Activated CD8-positive, alpha-beta memory T cell treated with anti-CD3 and anti-CD28 coated beads for 48 hours (primary cell): ENCODE data around the gene C5AR2.
"Not testable (repeated sequence)": the region's sequence is repeated elsewhere in the genome, so short reads cannot be mapped to it uniquely, and the experiment has no call there.

Experiments
- DNase-seq, 3 experiments: peaks; one replicate each; pipeline ENCODE4 v3.0.0-alpha.2; 2020; ENCODE audit warnings: low read depth in 2 of 3, low spot score in 2 of 3

C5AR2 gene

GRCh38 chr19:47358936-47359335 is 27.0 kb downstream of the C5AR2 start:
- no peak for DNase-seq

DNA sequence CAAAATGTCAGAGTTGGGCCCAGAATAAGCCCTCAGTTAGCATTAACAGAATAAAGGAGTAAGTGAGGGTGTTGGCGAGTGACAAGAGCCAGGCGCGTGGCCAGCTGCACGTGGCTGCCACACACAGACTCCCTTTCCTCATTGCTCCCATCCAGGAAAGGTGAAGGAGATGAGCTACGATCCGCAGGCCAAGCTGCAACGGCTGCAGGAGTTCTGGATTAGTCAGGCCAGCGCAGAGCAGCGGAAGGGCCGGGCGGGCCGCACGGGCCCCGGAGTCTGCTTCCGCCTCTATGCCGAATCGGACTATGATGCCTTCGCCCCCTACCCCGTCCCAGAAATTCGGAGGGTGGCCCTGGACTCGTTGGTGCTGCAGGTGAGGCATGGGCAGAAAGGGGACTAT is 30.3 kb downstream of the C5AR2 start:
- no peak for DNase-seq

DNA sequence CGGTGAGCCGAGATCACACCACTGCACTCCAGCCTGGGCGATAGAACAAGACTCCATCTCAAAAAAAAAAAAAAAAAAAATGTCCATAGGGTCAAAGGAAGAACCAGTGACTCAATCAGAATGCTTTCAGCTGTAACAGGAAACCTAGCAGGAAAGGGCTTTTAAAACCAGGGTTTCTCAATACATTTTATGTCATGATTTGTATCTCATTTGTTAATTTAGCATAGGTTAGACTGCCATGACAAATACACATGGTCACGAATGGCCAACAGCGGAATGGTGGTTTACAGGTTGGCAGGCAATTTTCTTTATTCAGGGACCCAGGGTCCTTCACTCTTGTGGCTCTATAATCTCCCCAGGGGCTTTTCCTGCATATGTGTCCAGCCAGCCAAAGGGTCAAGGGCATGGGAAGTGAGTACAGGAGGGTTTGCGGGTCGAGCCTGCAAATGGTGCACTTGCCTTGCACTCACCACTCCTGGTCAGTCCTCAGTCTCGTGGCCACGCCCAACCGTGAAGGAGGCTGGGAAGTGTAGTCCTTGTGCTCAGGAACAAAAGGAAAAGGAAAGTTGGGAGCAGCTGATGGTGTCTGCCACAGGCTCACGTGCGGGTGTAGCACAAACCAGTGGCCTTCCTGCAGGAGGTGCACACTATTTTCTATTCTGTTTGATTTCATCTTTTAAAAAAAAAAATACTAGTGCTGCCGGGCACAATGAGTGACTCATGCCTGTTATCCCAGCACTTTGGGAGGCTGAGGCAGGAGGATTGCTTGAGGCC is 32.0 kb downstream of the C5AR2 start:
- no peak for DNase-seq

DNA sequence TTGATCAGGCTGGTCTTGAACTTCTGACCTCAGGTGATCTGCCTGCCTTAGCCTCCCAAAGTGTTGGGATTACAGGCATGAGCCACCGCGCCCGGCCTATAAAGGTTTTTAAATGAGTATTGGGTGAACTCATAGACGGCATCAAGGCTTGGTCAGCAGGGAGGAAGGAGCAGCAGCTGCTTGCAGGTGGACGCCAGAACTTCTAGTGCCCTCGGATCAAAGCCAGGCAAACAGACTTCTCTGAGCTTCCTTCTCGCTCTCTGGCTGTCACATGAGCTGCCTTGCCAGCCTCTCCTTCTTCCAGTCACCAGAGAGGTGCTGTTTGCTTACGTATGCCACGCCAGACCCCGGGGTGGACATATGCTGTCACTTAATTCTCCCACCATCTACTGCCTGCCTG is 33.5 kb downstream of the C5AR2 start:
- DNase-seq, result not testable (repeated sequence)

DNA sequence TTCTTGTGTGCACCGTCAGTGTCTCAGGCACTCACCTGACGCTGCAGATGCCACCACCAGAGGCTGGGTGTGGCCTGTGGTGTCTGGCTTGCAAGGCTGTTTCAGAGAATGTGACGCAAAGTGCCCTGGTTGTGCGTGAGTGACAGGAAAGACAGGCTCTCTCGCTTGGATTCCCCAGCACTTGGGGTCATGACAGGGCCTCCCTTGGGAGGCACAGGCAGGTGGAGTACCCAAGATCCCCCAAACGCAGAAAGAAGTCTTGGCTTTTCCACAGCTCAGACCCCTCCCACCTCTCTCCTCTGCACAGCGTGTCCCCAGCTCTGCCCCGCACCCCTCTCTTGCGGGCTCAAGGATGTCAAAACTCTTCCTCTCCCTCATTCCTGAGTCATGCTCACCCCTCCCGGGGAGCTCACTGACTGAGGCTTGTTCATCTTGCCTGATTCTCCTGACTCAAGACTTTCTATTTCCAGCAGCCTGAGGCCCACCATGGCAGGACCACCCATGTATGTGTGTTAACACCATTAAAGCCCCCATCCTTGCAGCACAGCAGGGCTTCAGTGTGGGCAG is 38.2 kb downstream of the C5AR2 start:
- no peak for DNase-seq

DNA sequence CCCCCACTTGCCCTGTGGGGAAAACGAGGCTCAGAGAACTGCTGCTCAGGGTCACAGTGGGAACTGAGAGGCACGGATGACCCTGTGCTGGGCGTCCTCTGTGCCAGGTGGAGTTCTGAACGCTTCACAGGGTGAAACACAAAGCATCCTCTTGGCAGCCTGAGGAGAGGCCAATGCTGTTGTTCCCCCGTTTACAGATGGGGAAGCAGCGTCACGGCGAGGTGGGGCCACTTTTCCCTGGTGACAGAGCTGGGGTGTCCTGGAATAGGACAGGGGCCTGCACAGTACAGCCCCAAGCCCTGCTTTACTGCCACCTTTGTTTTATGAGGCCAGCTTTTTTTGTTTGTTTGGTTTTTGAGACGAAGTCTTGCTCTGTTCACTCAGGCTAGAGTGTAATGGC is 39.3 kb downstream of the C5AR2 start:
- no peak for DNase-seq

DNA sequence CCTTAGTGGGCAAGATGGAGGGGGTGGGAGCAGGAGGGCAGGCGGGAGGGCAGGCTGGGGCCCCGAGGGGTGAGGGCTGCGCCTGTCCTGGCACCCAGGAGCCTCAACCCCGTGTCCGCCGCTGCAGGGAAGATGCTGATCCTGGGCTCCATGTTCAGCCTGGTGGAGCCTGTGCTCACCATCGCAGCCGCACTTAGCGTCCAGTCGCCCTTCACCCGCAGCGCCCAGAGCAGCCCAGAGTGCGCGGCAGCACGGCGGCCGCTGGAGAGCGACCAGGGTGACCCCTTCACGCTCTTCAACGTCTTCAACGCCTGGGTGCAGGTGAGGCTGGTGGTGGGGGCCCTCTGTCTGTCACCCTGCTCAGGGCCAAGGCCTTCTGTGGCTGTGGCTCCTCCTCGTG is 40.6 kb downstream of the C5AR2 start:
- DNase-seq, result no peak

DNA sequence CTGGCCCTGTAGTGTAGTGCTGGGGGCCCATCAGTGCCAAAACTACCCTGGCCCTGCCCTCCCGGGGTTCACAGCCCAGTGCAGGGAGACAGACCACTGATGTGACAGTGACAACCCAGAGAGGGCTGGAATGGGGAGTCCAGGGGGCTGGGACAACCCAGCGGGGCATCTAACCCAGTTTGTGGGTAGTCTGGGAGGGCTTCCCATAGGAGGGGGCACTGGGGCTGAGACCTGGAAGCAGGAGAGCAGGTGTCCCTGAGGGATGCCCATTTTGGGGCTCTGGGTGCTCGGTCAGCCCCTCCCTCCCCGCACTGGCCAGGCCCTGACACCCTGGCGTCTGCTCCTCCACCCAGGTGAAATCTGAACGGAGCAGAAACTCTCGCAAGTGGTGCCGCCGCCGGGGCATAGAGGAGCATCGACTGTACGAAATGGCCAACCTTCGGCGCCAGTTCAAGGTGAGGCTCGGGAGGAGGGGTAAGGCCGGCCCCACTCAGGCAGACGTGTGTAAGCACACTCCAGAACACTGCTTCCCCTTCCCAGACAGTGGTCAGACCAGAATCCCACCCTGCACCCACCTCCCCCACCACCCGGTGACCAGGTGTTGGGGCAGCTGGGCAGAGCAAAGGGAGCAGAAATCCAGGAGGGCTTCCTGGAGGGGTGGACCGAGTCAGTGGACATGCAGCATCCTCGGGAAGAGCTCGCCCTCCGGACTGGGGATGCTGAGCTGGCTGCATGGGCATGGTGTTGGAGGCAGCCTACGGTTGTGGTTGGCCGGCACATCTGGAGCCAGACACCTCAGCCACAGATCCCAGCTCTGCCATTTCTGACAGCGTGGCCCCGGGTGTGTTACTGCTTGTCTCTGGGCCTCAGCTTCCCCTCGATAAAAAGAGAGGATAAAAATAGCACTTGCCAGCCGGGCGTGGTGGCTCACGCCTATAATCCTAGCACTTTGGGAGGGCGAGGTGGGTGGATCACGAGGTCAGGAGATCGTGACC is 41.6 kb downstream of the C5AR2 start:
- DNase-seq, result no peak

GRCh38 chr19:47374876-47375693 is 43.1 kb downstream of the C5AR2 start:
- DNase-seq, result no peak

- DNase-seq, result no peak
Observed at GRCh38 chr19:47375694-47376588, 44.0 kb downstream of the C5AR2 start.

- no peak for DNase-seq
Observed at GRCh38 chr19:47376589-47377144, 44.7 kb downstream of the C5AR2 start.

- DNase-seq, result no peak
Observed at GRCh38 chr19:47377208-47377701, 45.3 kb downstream of the C5AR2 start.

DNA sequence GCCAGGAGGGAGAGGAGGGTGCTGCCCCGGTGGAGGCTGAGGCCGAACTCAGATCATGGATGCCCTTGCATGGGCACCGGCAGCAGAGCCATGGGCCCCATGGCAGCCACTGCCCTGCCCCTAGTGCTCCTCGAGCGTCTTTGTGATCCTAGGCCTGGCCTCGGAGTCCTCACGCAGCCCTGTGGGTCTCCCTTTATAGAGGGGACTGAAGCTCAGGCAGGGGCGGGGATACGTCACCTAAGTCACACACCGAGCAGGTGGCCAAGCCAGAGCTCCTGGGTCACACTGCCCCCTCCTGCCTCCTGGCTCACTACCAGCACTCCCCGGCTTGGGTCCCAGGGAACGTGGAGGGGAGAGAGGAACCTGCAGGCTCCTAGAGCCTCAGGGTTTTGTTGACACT is 45.8 kb downstream of the C5AR2 start:
- DNase-seq, result no peak

DNA sequence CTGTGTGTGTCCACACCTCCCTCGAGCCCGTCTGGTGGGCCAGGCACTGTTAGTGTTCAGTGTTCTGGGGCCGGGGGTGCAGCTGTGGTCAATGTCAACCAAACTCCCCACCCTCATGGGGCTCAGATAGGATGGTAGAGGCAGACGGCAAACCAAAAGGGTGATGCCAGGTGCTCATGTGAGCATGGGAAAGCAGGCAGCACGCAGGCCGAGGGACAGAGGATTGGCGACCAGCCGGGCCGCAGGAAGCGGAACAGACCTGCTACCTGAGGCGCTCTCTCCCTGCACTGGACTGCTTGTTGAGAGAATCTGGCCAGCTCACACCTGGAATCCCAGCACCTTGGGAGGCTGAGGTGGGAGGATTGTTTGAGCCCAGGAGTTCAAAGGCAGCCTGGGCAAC is 46.3 kb downstream of the C5AR2 start:
- DNase-seq, result no peak

DNA sequence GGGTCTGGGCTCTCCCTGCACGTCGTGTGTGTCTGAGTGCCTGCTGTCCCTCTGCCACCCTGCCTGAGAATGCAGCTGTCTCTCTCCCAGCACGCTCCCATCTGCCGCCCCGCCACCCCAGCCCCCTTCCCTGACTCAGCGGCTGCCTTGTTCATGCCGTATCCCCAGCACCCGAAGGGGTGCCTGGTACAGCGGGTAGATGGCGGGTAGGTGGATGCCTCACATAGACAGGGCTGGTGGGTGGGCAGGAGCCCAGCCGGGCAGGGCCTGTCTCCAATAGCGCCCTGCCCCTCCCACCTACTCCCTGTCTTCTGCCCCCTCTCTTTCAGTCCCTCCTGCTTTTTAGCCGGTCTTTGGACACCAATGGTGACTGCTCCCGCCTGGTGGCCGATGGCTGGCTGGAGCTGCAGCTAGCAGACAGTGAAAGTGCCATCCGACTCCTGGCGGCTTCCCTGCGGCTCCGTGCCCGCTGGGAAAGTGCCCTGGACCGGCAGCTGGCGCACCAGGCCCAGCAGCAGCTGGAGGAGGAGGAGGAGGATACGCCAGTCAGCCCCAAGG is 47.5 kb downstream of the C5AR2 start:
- DNase-seq, result no peak

GRCh38 chr19:47380559-47380958 is 48.6 kb downstream of the C5AR2 start:
- DNase-seq, result no peak

GRCh38 chr19:47381121-47381520 is 49.1 kb downstream of the C5AR2 start:
- no peak for DNase-seq

DNA sequence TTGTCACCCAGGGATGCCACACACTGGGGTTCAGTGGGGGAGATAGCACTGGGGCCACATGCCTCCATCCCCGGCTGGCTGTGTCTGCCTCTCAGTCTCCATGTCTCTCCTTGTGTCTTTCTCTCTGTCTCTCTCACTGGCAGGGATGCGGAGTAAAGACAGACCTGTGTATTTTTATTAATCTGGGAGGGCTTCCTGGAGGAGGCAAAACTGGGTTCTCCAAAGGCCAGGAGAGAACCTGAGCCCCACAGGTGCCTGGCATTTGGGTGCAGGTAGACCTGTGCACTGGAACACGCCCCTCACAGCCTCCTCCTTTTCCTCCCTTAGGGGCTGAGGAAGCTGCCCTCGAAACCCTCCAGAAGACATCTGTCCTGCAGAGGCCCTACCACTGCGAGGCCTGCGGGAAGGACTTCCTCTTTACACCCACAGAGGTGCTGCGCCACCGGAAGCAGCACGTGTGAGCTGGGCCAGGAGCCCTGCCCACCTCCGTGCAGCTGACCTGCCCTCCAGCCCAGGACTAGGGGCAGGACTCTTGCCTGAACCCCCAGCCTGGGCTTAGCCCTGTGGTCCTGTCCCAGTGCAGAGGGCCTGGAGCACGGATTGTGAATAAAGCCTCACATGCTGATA is 49.8 kb downstream of the C5AR2 start:
- no peak for DNase-seq

DNA sequence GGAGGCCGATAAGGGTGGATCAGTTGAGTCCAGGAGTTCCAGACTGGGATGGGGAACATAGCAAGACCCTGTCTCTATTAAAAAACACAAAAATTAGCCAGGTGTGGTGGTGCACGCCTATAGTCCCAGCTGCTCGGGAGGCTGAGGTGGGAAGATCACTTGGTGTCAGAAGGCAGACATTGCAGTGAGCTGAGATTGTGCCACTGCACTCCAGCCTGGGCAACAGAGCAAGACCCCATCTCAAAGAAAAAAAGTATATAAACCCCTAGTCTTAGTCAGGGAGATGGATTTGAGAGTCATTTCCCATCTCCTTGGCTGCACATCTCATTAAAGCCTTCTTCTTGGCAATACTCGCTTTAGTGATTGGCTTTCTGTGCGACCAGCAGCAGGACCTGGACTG is 51.9 kb downstream of the C5AR2 start:
- DNase-seq, result not testable (repeated sequence)
